HepG2 (cell line): ENCODE measurements around the gene TTC31. TPM values are rescaled to one million over a fixed set of nuclear protein-coding genes. Genes with fewer than 3 reads are reported as not detected.

Experiments
- CREM ChIP-seq, 2 experiments: sonication (generic) in 1 of 2; formaldehyde crosslinking in 1 of 2; IDR thresholded peaks; 2 replicates each; pipeline versions ENCODE4 v1.4.0 to v1.6.1; 2016 to 2020; ENCODE audit warnings: antibody characterized with exemption in 1 of 2, mild to moderate bottlenecking in 1 of 2, missing genetic modification reagents in 1 of 2
- CSRNP2 ChIP-seq: sonication (generic); formaldehyde crosslinking; conservative IDR thresholded peaks from 2 replicates; pipeline ENCODE4 v1.8.0; 2022; ENCODE audit warnings: low read depth, missing genetic modification reagents
- DZIP1 ChIP-seq: sonication (generic); formaldehyde crosslinking; IDR thresholded peaks from 2 replicates; pipeline ENCODE4 v1.5.0; 2020; ENCODE audit warnings: mild to moderate bottlenecking, missing genetic modification reagents
- E2F5 ChIP-seq: sonication (generic); formaldehyde crosslinking; conservative IDR thresholded peaks from 2 replicates; pipeline ENCODE4 v1.4.0; 2020; ENCODE audit warnings: missing genetic modification reagents
- FOXK2 ChIP-seq: fragments of 450-650 bp; IDR thresholded peaks from 2 replicates; pipeline ENCODE4 v1.6.1; 2016
- FOXO1 ChIP-seq: sonication (generic); formaldehyde crosslinking; IDR thresholded peaks from 2 replicates; pipeline ENCODE4 v1.4.0; 2020; ENCODE audit warnings: missing genetic modification reagents
- HNF4A ChIP-seq: sonication (generic); formaldehyde crosslinking; IDR thresholded peaks from 2 replicates; pipeline ENCODE4 v1.4.0; 2020; ENCODE audit warnings: missing genetic modification reagents
- MYNN ChIP-seq: sonication (generic); formaldehyde crosslinking; IDR thresholded peaks from 2 replicates; pipeline ENCODE4 v1.4.0; 2020; ENCODE audit warnings: mild to moderate bottlenecking, low read depth, missing genetic modification reagents
- NCOA2 ChIP-seq: sonication (generic); formaldehyde crosslinking; IDR thresholded peaks from 2 replicates; pipeline ENCODE4 v1.8.0; 2022; ENCODE audit warnings: inconsistent platforms
- NFYC ChIP-seq: IDR thresholded peaks from 2 replicates; pipeline ENCODE4 v1.6.1; 2016; ENCODE audit warnings: missing genetic modification reagents, missing compliant biosample characterization
- RBAK ChIP-seq: sonication (generic); formaldehyde crosslinking; IDR thresholded peaks from 2 replicates; pipeline ENCODE4 v1.5.1; 2020; ENCODE audit warnings: mild to moderate bottlenecking, missing genetic modification reagents
- SALL2 ChIP-seq: sonication (generic); formaldehyde crosslinking; IDR thresholded peaks from 2 replicates; pipeline ENCODE4 v1.8.1; 2023; ENCODE audit warnings: mild to moderate bottlenecking, missing genetic modification reagents, inconsistent platforms
- SP2 ChIP-seq: sonication (generic); formaldehyde crosslinking; IDR thresholded peaks from 2 replicates; pipeline ENCODE4 v1.5.1; 2020; ENCODE audit warnings: mild to moderate bottlenecking, missing genetic modification reagents
- TAF15 ChIP-seq: fragments of 200-400 bp; formaldehyde crosslinking; IDR thresholded peaks from one replicate; pipeline ENCODE4 v1.6.1; 2018; ENCODE audit warnings: mild to moderate bottlenecking, low read depth, low read length; ENCODE audit not compliant: poor library complexity, severe bottlenecking
- TEF ChIP-seq: sonication (generic); formaldehyde crosslinking; IDR thresholded peaks from 2 replicates; pipeline ENCODE4 v1.5.0; 2020; ENCODE audit warnings: missing genetic modification reagents
- ZNF296 ChIP-seq: sonication (generic); formaldehyde crosslinking; conservative IDR thresholded peaks from 2 replicates; pipeline ENCODE4 v1.5.0; 2020; ENCODE audit warnings: mild to moderate bottlenecking, missing genetic modification reagents
- ZNF30 ChIP-seq: sonication (generic); formaldehyde crosslinking; IDR thresholded peaks from 2 replicates; pipeline ENCODE4 v1.5.0; 2020; ENCODE audit warnings: mild to moderate bottlenecking, missing genetic modification reagents
- ZNF382 ChIP-seq: sonication (generic); formaldehyde crosslinking; IDR thresholded peaks from 2 replicates; pipeline ENCODE4 v1.5.0; 2020; ENCODE audit warnings: missing genetic modification reagents, mild to moderate bottlenecking, borderline replicate concordance
- ZNF383 ChIP-seq: sonication (generic); formaldehyde crosslinking; IDR thresholded peaks from 2 replicates; pipeline ENCODE4 v1.4.0; 2020; ENCODE audit warnings: missing genetic modification reagents, mild to moderate bottlenecking, borderline replicate concordance
- ZNF543 ChIP-seq: sonication (generic); formaldehyde crosslinking; IDR thresholded peaks from 2 replicates; pipeline ENCODE4 v1.4.0; 2020; ENCODE audit warnings: mild to moderate bottlenecking, missing genetic modification reagents
- ZNF597 ChIP-seq: sonication (generic); formaldehyde crosslinking; IDR thresholded peaks from 2 replicates; pipeline ENCODE4 v1.5.0; 2020; ENCODE audit warnings: missing genetic modification reagents
- ZNF776 ChIP-seq: sonication (generic); formaldehyde crosslinking; IDR thresholded peaks from 2 replicates; pipeline ENCODE4 v1.4.0; 2020; ENCODE audit warnings: mild to moderate bottlenecking, missing genetic modification reagents
- polyA plus RNA-seq, 8 experiments: library from polyadenylated mRNA; depleted of rRNA in 3 of 8; stranded (reverse) in 7 of 8; unstranded in 1 of 8; fragments of >200 nt; fragmentation: Illumina TruSeq in 4 of 8; extraction: Trizol in 4 of 8; gene quantifications; 2 replicates each; pipeline versions ENCODE4 v1.2.1 to v1.2.3, GENCODE V29; 2011 to 2016; ENCODE audit warnings: low read depth in 4 of 8, missing spikeins in 1 of 8, mixed read lengths in 1 of 8; ENCODE audit not compliant: insufficient read depth in 1 of 8
- total RNA-seq, 5 experiments: library from RNA; depleted of rRNA; stranded (reverse); fragments of >200 nt; fragmentation: Illumina TruSeq; extraction: Trizol; gene quantifications; 2 replicates each; pipeline ENCODE4 v1.2.3, GENCODE V29; 2016; ENCODE audit warnings: low read depth in 1 of 5

The TTC31 gene
- total and polyA plus RNA-seq, 2 of the 13 experiments (the other 11 are each of a cell fraction or from before 2014, with no cell fraction given) = 28.3 to 39.5 TPM

GRCh38 chr2:74525717-74526648 lies 43.1 kb downstream of the TTC31 start, which contains the start of gene DQX1 (continued):
- no peak for TF ChIP-seq ZNF597 (CRISPR knock-in tag)
- peak; percentile 0; the same call in 1 of the 2 replicates for TF ChIP-seq DZIP1 (CRISPR knock-in tag)
- TF ChIP-seq ZNF30 (CRISPR knock-in tag) = no peak
- TF ChIP-seq ZNF296 (CRISPR knock-in tag) = no peak
- TF ChIP-seq MYNN (CRISPR knock-in tag) = no peak
- no peak for TF ChIP-seq TAF15
- no peak for TF ChIP-seq ZNF776 (CRISPR knock-in tag)
- peak; percentile 69; the same call in 1 of the 2 replicates for TF ChIP-seq FOXK2
- TF ChIP-seq ZNF383 = no peak; the same call in 1 of the 2 replicates
- peak; percentile 61; the same call in 1 of the 2 replicates for TF ChIP-seq FOXO1 (CRISPR knock-in tag)
- peak; percentile 87 for TF ChIP-seq HNF4A (CRISPR knock-in tag)
- no peak for TF ChIP-seq SALL2 (CRISPR knock-in tag)
- TF ChIP-seq CREM (IDR thresholded peaks at IDR 0.05) = peak; percentile 95
- no peak for TF ChIP-seq CREM (CRISPR knock-in tag; IDR thresholded peaks at IDR 0.05)
- TF ChIP-seq CSRNP2 = no peak
- 0 out of 2 replicates have a peak, but pooled peaks have one; percentile 40 for TF ChIP-seq NCOA2 (CRISPR knock-in tag)
- TF ChIP-seq TEF = peak; percentile 21; the same call in 1 of the 2 replicates
- TF ChIP-seq ZNF543 (CRISPR knock-in tag) = no peak
- no peak for TF ChIP-seq SP2 (CRISPR knock-in tag)
- TF ChIP-seq RBAK (CRISPR knock-in tag) = no peak
- peak; percentile 62 for TF ChIP-seq NFYC
- no peak for TF ChIP-seq E2F5 (CRISPR knock-in tag)
- no peak for TF ChIP-seq ZNF382
